Measurements from ENCODE around the gene LILRA6.

DNA sequence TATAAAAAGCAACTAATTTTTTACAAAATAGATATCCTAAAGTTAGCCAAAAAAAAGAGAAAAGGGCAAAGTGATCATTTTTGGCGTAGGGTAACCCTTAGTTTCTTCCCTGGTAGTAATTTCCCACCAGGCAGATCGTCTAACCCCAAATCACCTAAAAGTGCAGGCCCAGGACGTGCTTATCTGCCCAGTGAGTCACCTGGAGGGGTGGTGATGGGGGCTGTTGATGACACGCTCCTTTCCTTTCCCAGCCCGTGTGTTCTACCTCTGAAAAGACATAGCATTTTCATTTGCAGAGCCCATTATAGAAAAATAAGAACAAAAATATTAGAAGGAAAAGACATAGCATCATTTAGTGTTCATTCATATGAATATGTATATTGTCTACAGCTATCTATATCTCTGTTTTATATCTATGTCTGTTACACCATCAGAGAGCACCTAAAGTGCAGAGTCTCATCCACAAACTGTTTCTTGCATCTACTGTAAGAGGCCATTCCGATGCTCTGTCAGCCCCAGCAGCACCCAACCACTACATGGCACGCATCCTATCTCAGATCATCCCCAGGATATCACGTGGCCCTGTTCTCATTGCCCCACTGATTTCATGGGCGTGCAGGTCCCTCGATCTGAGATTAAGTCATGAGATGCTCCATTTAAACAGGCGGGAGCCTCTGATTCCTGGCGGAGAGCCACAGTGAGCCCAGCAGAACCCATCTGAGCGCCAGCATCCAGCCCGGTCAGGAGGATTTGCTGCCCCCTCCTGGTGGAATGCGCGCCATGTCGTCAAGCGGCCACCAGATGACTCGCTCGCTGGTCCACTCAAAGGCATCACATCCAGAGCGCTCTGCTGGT lies 11.3 kb downstream of the LILRA6 start:
- TF ChIP-seq, protein P1, sequence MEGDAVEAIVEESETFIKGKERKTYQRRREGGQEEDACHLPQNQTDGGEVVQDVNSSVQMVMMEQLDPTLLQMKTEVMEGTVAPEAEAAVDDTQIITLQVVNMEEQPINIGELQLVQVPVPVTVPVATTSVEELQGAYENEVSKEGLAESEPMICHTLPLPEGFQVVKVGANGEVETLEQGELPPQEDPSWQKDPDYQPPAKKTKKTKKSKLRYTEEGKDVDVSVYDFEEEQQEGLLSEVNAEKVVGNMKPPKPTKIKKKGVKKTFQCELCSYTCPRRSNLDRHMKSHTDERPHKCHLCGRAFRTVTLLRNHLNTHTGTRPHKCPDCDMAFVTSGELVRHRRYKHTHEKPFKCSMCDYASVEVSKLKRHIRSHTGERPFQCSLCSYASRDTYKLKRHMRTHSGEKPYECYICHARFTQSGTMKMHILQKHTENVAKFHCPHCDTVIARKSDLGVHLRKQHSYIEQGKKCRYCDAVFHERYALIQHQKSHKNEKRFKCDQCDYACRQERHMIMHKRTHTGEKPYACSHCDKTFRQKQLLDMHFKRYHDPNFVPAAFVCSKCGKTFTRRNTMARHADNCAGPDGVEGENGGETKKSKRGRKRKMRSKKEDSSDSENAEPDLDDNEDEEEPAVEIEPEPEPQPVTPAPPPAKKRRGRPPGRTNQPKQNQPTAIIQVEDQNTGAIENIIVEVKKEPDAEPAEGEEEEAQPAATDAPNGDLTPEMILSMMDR (conservative IDR thresholded peaks at IDR 0.05; ENCODE audit: low read length): peak; percentile 99
- no peak for TF ChIP-seq EZH2phosphoT487 (IDR thresholded peaks at IDR 0.05; ENCODE audit: borderline replicate concordance, low read depth, low read length)
